GM21360 (cell line): ENCODE measurements around the gene INS.

Experiments used
- ATAC-seq: cut with Tn5 transposase; IDR thresholded peaks from one replicate; pipeline ENCODE4 v1.9.1; 2021; ENCODE audit warnings: mild to moderate bottlenecking, moderate library complexity; ENCODE audit not compliant: unreplicated experiment

The INS gene

DNA sequence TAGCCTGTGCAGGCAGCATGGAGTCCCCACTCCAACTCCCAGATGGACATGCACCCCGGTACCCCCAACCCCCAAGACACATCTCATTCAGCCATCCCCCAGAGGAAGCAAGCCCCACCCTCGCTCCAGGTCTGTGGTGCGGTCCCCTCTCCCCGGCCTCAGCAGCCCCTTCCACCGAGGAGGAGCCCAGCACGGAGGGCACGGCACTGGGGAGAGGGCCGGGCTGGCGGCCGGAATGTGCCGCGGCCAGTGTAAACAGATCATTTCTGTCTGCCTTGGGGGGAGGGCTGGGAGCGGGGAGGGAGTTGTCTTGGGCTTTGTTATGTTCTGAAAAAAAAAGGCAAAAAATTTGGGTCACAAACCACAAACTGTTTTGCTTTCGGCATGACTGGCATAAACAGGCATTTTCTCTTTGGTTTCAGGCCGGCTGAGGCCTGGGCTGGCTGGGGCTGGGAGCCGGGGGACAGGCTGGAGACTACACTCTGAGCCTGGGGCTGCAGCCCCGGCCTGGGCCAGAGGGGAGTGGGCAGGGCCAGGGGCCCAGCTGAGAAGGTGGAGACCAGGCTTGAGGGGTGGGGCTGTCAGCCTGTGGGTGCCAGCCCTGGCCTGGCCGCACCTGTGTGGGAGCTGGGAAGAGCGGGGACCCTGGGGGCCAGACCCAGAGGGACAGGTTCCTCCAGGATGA, 38.6 kb downstream of the INS start:
- no peak for ATAC-seq

DNA sequence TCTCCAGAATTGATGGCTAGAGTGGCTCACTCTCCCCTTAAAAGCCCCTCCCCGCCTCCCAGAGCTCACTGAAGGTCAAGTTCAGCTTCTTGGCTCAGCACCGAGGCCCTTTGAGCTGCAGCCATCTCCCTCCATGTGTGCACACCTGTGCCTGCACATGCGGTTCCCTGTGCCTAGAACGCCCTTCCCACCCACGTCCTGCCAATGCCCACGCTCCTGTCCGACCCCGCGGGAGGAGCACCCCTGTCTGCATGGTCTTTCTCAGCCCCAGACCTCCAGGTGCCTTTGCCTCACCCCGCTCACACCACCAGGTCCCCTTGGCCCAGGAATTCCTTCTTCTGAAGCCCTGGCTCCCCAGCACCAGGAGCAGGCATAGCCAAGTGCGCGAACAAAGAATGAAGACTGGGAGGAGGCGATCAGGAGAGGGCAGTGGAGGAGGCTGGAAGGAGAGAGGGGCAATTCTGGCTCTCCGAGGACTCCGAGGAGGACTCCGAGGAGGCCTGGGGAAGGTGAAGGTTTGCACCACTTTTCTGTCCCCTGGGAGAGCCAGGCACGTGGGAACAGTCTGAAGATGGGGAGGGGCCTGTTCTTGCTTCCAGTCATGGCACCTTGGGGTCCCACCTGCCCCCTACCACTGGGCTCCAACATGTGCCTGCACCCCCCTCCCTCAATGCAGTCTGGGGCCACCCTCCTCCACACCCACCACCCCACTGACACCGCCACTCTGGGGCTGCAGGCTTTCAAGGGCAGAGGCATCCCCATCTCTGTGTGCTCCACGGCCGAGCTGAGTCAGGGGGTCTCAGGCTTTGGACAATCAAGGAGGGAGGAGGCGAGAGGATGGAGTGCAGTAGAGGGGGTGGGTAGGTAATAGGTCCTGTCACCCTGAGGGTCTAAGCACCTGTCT, 39.5 kb downstream of the INS start:
- no peak for ATAC-seq

DNA sequence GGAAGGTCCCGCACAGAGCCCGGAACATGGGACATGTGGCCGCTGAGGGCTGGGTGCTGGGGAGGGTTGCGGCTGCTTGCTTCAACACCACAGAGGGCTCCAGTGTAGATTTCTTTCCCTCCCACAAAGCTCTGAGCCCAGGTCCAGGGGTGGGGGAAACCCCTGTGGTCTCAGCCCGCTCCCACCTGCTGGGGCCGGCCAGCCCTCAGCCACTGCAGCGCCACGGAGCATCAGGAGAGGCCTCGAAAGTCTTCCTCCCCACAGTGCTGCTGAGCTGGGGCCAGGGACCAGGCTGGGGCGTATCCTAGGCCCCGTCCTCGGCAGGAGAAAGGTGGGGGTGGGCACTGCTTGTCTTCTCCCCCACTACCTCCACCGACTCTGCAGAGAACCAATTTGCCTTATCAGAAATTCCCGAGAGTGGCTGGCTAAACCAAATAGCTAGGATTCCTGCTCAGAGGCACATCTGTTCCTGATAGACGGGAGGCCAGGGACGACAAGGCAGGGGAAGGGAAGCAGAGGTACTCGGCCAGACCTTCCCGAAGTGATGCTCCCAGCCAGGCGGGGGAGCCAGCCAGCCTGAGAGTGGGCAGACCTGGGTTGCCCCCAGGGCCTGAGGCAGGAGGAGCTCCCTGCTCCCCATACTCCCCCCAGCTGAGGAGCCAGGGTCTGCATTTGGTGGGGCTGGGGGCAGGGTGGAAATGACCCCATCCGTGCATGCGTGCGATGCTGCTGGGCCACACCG, 40.5 kb downstream of the INS start:
- ATAC-seq, result no peak

DNA sequence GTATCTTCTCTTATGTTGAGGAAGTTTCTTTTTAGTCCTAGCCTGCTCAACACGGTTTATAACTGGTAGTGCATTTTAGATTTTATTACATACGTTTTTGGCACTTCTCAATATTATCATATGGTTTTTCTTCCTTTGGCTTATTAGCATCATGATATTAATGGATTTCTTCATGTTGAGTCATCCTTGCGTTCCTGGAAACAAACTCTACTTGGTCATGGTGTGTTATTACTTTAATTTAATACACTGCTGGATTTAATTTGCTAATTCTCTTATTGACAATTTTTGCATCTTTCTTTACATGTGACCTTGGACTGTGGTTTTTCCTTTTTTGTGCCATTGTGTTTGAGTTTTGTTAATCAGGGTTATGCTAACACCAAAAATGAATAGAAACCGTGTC, 42.3 kb downstream of the INS start:
- ATAC-seq, result no peak

DNA sequence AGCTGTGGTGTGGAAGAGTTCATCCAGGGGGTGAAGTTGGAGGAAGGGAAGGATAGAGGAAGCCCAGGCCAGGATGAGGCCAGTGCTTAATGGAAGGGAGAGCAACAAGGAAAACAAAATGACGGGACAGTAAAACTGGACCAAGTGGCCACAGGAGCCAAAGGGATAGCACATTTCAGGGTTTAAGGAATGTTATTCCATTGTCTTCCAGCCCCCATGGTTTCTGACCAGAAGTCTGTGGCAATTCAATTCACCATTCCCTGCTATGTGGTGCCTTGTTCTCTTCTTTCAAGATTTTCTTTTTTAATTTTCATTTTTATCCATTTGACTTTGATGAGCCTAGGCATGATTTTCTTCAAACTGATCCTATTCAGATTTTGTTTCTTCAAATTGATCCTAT, 44.3 kb downstream of the INS start:
- no peak for ATAC-seq

DNA sequence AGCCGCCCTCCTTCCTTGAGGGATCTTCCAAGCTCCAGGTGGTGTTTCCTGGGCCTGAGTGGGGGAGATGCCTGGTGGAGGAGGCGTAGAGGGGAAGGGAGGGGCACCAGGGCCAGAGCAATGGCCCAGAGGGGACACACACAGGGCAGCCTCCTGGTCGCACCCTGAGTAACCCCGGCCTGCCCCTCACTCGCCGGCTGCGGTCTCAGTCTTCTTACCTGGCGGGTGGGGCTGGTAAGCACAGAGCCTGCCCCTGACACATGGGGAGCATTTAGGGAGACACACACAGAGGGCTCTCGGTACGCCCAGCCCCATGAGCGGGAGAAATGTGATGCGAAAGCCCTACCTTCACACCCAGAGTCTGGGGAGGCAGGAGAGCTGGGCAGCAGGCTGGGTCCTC, 45.7 kb downstream of the INS start:
- ATAC-seq, result no peak

DNA sequence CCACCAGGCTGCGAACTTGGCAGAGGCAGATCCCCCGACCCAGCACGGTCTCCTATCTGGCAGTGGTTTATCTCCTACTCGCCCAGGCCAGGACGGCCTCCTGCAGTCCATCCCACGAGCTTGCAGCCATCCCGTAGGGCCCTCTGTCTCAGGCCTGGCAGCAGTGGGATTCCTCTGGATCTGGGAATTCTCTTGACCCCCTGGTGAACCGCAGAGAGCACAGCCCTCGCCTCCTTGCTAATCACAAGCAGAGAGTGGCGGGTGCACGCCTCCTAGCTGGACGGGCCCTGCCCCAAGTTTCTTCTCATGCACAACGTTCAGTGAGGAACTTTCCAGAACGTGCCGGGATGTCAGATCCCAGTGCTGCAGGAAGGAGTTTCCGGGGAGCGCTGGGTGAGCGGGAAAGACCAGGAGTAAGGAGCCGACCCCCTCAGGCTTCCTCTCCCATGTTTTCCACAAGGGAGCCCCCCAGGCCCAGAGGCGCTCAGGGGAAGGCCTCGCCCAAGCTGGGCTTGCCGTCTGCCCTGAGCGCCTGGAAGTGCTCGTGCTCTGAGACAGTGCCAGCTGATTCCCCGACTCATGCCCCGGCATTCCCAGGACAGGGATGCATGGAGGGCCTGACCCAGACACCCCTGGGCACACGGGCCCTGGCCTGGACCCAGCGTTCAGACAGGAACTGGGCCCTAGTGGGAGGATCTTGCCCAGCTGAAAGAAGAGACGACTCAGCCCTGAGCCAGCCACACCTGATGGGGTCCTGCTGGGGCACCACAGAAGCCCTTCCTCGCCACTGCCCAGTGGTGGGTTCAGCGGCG, 46.4 kb downstream of the INS start:
- no peak for ATAC-seq

DNA sequence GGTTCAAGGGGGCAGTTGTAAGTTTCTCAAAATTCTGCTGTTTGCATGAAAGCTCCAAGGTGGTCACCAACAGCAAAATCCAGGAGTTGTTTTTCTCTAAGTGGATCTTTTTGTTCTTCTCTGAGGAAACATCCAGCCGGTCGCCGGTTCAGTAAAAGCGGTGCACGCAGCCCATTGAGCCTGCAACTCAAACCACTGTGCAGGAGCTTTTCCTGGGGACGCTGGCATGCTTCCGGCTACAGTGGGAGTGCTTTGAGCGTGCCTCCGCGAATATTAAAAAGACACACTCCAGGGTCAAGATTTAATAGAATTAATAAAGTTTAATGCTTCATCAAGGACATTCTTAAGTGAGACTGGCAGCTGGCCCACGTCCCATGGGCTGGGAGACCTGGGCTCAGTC, 47.2 kb downstream of the INS start:
- ATAC-seq, result no peak

DNA sequence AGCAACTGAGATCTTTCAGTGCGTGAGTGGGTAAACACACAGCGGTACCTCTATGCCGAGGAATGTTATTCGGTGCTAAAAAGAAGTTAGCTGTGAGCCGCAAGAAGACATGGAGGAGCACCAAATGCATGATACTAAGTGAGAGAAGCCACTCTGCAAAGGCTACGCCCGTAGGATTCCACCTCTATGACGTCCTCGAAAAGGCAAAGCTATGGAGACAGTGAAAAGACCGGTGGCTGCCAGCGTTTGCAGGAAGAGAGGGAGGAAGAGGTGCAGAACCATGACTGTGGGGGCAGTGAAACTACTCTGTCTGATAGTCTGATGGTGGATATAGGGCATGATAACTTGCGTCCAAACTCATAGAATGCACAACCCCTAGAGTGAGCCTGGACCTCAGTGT, 50.5 kb downstream of the INS start:
- ATAC-seq, result no peak
